GM19043 (cell line): ENCODE results near the gene STARD7.
"Not testable (repeated sequence)": the region's sequence is repeated elsewhere in the genome, so short reads cannot be mapped to it uniquely, and the experiment has no call there.

Experiments
- ATAC-seq: cut with Tn5 transposase; IDR thresholded peaks from one replicate; pipeline ENCODE4 v1.9.1; 2021; ENCODE audit warnings: low read depth; ENCODE audit not compliant: unreplicated experiment

STARD7 gene

GRCh38 chr2:96238266-96238665, 29.6 kb upstream of the STARD7 start:
- no peak for ATAC-seq

- no peak for ATAC-seq
Measured at GRCh38 chr2:96236882-96237281, 28.3 kb upstream of the STARD7 start.

GRCh38 chr2:96233880-96234316, 25.3 kb upstream of the STARD7 start:
- ATAC-seq = peak; percentile 94

DNA sequence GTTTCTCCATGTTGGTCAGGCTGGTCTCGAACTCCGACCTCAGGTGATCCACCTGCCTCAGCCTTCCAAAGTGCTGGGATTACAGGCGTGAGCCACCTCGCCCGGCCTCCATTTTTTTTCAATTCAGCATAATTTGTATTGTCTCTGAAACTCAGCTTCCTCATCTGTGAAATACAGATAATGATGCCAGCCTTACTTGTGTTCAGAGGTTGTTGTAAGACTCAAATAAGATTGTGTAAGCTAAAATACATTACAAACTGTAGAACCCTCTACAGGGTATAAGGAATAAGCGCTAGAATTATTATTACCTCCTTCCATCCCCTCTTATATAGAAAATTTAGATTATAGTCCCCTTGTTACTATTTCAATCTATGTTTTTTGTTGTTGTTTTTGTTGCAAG, 24.8 kb upstream of the STARD7 start:
- ATAC-seq = no peak

GRCh38 chr2:96231316-96231715, 22.7 kb upstream of the STARD7 start:
- no peak for ATAC-seq

- peak; percentile 70 for ATAC-seq
Measured at GRCh38 chr2:96225016-96225533, 16.4 kb upstream of the STARD7 start.

DNA sequence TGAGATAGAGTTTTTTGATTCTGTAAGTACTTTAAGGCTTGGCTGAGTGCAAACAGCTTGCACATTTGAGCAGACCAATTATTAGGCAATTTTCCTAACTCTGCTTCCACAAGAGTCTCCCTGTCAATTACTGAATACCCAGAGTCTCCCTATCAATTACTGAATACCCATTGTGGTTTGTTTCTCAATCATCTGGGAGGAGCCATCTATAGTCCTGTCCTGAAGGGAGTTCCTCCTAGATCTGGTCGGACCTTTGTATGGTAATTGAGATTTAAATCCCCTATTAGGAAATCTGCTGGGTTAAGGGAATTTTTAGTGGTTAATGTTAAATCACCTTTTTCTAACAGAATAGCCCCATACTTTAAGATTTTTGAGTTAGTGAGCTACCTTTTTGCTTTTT, 12.5 kb upstream of the STARD7 start:
- not testable (repeated sequence) for ATAC-seq

DNA sequence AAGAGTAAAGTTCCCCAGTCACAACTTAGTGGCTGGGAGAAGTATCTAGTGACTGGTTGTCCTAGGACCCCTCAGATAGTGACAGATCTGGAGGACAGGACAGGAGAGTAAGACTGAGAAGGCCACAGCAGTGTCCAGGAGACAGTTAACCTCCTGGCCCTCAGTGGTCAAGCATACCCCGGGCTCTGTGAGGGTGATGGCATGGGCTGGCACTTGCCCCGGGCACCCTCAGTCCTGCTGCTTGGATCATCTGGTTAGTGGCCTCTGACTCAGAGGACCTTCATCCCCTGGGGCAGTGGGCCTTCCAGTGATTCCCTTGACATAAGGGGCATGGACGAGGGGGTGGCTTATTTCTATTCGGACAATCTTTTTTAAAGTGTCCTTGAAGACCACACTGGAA, 11.3 kb upstream of the STARD7 start:
- ATAC-seq = not testable (repeated sequence)

DNA sequence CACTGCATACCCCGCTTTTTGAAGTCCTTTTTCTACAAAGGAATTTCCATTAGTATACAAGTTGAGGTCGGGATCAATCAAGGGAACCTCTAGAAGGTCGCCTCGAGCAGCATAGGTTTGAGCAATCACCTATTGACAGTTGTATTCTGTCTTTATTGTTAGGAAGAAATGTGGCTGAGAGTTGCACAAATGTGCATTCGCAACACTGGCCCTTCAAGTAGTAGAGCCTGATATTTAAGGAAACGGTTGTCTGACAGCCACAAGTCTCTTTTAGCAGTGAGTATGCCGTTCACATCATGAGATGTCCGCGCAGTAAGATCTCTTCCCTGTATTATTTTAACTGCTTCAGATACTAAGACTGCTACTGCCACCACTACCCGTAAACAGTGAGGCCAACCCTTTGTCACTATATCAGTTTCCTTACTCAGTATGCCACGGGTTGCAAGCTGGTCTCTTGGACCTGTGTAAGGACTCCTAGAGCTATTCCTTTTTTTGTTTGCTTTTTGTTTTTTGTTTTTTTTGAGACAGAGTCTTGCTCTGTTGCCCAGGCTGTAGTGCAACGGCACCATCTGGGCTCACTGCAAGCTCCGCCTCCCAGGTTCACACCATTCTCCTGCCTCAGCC, 10.0 kb upstream of the STARD7 start:
- ATAC-seq = no peak

DNA sequence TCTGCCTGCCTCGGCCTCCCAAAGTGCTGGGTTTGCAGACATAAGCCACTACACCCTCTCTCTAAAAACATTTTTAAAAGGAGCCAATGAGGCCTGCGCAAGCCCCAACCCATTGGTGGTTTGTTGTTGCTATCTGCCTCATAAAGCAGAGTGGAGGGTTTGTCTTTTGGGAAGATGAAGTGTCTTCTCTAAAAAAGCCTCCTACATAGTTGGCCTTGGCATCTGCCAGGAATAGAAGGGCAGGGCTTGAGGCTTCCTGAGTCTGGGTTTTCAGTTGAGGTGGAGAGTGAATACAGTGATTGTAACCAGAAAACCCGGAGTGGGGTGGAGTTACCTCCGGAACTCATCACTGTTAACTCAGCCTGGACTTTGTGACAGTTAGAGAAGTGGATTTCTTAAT, 5.9 kb upstream of the STARD7 start:
- ATAC-seq = no peak

DNA sequence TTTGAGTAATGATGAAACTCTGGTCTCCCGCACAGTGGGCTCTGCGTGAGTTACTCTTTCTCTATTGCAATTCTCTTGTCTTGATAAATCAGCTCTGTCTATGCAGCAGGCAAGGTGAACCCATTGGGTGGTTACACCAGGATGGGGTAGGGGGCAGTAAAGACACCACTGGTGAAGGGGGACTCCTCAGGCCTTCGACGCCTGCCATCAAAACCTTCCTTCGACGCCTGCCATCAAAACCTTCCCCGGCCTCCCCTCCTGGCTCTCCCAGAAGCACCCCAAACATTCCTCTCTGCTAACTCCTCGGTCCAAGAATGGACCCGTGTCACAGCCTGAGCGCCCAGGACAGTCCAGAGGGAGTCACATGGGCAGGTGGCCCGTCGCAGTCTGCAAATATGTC, 4.8 kb upstream of the STARD7 start:
- ATAC-seq = no peak

DNA sequence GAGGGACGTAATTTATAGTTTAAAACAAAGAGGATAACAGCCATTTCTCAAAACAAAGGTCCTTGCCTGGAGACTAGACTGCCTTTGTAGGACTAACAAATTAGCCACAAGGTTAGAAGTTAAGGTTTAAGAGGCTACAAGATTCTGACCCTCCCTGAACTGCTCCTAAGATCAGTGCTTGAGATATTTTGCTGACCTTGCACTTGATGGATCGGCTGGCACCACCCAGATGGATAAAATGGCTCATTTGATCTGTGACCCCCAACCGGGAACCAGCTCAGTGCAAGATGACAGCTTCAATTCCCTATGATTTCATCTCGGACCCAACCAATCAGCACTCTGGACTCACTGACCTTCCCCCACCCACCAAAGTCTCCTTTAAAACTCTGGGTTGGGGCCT, 3.7 kb upstream of the STARD7 start:
- no peak for ATAC-seq

GRCh38 chr2:96209729-96210085, 1.1 kb upstream of the STARD7 start:
- ATAC-seq = no peak

DNA sequence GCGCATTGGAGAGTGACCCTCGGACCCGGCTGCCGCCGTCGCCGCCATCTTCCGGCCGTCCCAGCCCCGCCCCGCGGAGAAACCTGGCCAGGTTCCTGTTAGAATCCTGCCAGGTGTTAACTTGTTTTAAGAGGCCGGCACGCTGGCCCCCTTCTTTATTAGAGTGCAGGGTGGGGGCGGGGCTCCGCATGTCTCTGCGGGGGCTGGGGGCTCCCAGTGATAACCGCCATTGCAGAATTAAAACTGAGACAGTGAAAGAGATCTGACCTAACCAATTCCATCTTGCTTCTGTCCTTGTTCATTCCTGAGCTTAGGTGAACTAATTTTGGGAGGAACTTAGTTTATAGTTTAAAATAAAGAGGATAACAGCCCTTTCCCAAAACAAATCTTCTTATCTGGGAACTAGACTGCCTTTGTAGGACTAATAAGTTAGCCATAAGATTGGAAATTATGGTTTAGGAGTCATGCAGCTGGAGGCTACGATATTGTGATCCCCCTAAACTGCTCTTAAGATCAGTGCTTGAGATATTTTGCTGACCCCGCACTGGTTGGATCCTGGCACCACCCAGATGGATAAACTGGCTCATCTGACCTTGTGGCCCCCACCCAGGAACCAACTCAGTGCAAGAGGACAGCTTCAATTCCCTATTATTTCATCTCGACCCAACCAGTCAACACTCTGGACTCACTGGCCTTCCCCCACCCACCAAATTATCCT, 543 bp upstream of the STARD7 start:
- no peak for ATAC-seq

DNA sequence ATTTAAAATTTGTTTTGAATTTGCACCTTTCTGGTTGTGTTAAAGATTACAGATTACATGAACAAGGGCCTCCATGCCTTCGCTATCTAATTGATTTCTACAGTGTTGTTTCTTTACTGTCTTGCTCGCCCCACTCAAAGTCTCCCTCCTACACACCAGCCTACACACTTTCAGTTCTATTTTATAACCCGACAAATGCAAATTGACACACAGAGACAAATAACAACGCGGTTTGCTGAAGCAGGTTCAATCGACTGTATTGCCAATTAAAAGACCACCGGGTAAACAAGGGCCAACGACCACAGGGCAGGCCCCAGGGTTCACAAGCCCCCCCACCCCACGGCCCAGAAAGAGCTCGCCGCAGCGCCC, 869 bp downstream of the STARD7 start:
- no peak for ATAC-seq

GRCh38 chr2:96207073-96207773, 1.4 kb downstream of the STARD7 start:
- no peak for ATAC-seq

DNA sequence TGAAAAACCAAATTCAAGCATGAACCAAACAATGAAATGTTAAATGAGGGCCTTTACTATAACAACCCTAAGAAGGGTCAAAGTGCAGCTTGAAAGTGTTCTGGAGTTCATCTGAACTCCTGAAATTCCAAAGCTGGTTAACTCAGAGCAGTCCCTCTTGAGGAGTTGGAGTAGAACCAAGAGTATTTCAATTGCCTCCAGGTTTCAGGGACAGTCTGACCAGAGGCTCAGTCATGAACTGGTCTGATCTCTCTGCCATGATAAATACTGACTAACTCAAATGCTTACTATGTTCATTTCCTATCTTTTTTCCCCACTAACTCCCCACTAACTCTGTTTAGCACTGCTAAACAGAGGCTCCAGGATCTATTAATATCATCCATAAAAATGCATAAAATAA, 2.7 kb downstream of the STARD7 start:
- ATAC-seq = no peak

GRCh38 chr2:96204836-96205624, 3.6 kb downstream of the STARD7 start:
- ATAC-seq = no peak

DNA sequence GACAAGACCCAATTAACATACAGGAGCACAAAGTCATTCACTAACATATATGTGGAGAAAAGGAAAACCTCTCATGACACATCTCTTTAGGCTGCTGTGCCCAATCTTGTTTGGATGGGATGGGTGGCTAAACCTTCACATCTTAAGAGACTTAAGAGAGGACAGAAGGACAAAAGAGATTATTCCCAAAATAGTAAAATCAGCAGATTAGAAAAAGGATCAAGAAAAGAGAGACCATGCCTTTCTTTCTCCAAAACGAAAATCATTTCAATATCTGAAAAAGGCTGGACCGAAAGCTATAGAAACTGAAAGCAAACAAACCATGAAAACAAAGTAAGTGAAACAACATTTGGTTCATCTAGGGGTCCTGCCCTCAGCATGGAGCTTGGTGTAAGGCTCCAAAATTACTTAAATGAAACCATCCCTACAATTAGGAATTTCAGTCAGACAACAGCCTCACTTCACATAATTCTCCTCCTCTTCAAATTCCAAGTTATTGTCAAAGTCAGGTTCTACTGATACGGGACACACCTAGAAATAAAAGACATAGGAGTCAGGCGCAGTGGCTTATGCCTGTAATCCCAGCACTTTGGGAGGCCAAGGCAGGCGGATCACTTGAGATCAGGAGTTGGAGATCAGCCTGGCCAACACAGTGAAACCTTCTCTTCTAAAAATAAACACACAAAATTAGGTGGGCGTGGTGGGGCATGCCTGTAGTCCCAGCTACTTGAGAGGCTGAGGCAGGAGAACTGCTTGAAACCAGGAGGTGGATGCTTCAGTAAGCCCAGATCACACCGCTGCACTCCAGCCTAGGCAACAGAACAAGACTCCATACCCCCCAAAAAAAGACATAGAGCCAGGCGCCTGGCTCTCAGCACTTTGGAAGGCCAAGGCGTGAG, 5.2 kb downstream of the STARD7 start:
- no peak for ATAC-seq
